ELR (cell line): ENCODE measurements around the gene THRA.

Experiments
- DNase-seq: peaks from one replicate; pipeline ENCODE4 v3.0.0-alpha.2; 2015; ENCODE audit warnings: low read depth

Gene THRA

GRCh38 chr17:40064971-40065768 lies 2.4 kb downstream of the THRA start:
- DNase-seq = peak; percentile 67

GRCh38 chr17:40065769-40066510 lies 3.2 kb downstream of the THRA start:
- no peak for DNase-seq

- no peak for DNase-seq
Observed at GRCh38 chr17:40067710-40068109, 4.9 kb downstream of the THRA start.

GRCh38 chr17:40068129-40068581 lies 5.4 kb downstream of the THRA start:
- no peak for DNase-seq

- DNase-seq = no peak
Observed at GRCh38 chr17:40068584-40068916, 5.8 kb downstream of the THRA start.

GRCh38 chr17:40068917-40069750 lies 6.4 kb downstream of the THRA start:
- peak; percentile 76 for DNase-seq

GRCh38 chr17:40069751-40070708 lies 7.3 kb downstream of the THRA start:
- peak; percentile 72 for DNase-seq

GRCh38 chr17:40070709-40071312 lies 8.0 kb downstream of the THRA start:
- DNase-seq = no peak

GRCh38 chr17:40071313-40072039 lies 8.7 kb downstream of the THRA start:
- no peak for DNase-seq

- no peak for DNase-seq
Observed at GRCh38 chr17:40072040-40072734, 9.4 kb downstream of the THRA start.

- DNase-seq = no peak
Observed at GRCh38 chr17:40072735-40073346, 10.1 kb downstream of the THRA start.

GRCh38 chr17:40073454-40074174 lies 10.8 kb downstream of the THRA start:
- no peak for DNase-seq

GRCh38 chr17:40074175-40074512 lies 11.4 kb downstream of the THRA start:
- no peak for DNase-seq

- no peak for DNase-seq
Observed at GRCh38 chr17:40074871-40075200, 12.1 kb downstream of the THRA start.

- DNase-seq = peak; percentile 70
Observed at GRCh38 chr17:40075201-40075941, 12.6 kb downstream of the THRA start.

- no peak for DNase-seq
Observed at GRCh38 chr17:40075942-40076498, 13.3 kb downstream of the THRA start.

GRCh38 chr17:40076591-40076990 lies 13.8 kb downstream of the THRA start:
- no peak for DNase-seq

- DNase-seq = no peak
Observed at GRCh38 chr17:40079545-40079944, 16.8 kb downstream of the THRA start.
